IPS-NIHi11 (cell line): Measurements from ENCODE around the gene MAP3K3.

ENCODE experiments used
- DNase-seq: peaks from one replicate; pipeline ENCODE4 v3.0.0; 2012; ENCODE audit warnings: mixed read lengths, low spot score

The MAP3K3 gene

GRCh38 chr17:63622574-63623390, 565 bp downstream of the MAP3K3 start:
- peak; percentile 82 for DNase-seq

- no peak for DNase-seq
Observed at GRCh38 chr17:63623786-63624530, 1.7 kb downstream of the MAP3K3 start.

GRCh38 chr17:63624531-63624880, 2.3 kb downstream of the MAP3K3 start:
- DNase-seq: no peak

- no peak for DNase-seq
Observed at GRCh38 chr17:63626551-63627180, 4.4 kb downstream of the MAP3K3 start.

- DNase-seq: no peak
Observed at GRCh38 chr17:63629627-63630026, 7.4 kb downstream of the MAP3K3 start.

GRCh38 chr17:63631062-63631461, 8.8 kb downstream of the MAP3K3 start:
- DNase-seq: no peak

GRCh38 chr17:63631626-63632025, 9.4 kb downstream of the MAP3K3 start:
- no peak for DNase-seq

GRCh38 chr17:63633742-63634141, 11.5 kb downstream of the MAP3K3 start:
- no peak for DNase-seq

- DNase-seq: no peak
Observed at GRCh38 chr17:63634163-63634562, 11.9 kb downstream of the MAP3K3 start.

- no peak for DNase-seq
Observed at GRCh38 chr17:63634816-63635215, 12.6 kb downstream of the MAP3K3 start.

- DNase-seq: no peak
Observed at GRCh38 chr17:63635290-63635689, 13.1 kb downstream of the MAP3K3 start.

- DNase-seq: no peak
Observed at GRCh38 chr17:63635787-63636186, 13.6 kb downstream of the MAP3K3 start.

GRCh38 chr17:63639125-63639524, 16.9 kb downstream of the MAP3K3 start:
- DNase-seq: no peak

- no peak for DNase-seq
Observed at GRCh38 chr17:63640038-63640437, 17.8 kb downstream of the MAP3K3 start.

GRCh38 chr17:63641692-63642448, 19.7 kb downstream of the MAP3K3 start:
- DNase-seq: no peak

GRCh38 chr17:63644846-63645245, 22.6 kb downstream of the MAP3K3 start:
- DNase-seq: no peak

- no peak for DNase-seq
Observed at GRCh38 chr17:63645775-63646487, 23.7 kb downstream of the MAP3K3 start.

- DNase-seq: no peak
Observed at GRCh38 chr17:63646488-63646806, 24.2 kb downstream of the MAP3K3 start.

- DNase-seq: no peak
Observed at GRCh38 chr17:63647065-63647725, 25.0 kb downstream of the MAP3K3 start.

- DNase-seq: peak; percentile 50
Observed at GRCh38 chr17:63647936-63648335, 25.7 kb downstream of the MAP3K3 start.

GRCh38 chr17:63649813-63650212, 27.6 kb downstream of the MAP3K3 start:
- no peak for DNase-seq
